GM21737 (cell line): ENCODE measurements around the gene APLP2.
"Not testable (repeated sequence)": the region's sequence is repeated elsewhere in the genome, so short reads cannot be mapped to it uniquely, and the experiment has no call there.

Experiments
- ATAC-seq: cut with Tn5 transposase; IDR thresholded peaks from one replicate; pipeline ENCODE4 v1.9.1; 2021; ENCODE audit warnings: mild to moderate bottlenecking, moderate library complexity; ENCODE audit not compliant: unreplicated experiment

Gene APLP2

GRCh38 chr11:130188585-130189347 lies 119.1 kb downstream of the APLP2 start:
- no peak for ATAC-seq

GRCh38 chr11:130189492-130190210 lies 120.0 kb downstream of the APLP2 start:
- ATAC-seq, result no peak

- no peak for ATAC-seq
Measured at GRCh38 chr11:130190371-130190881, 120.7 kb downstream of the APLP2 start.

- no peak for ATAC-seq
Measured at GRCh38 chr11:130191896-130192295, 122.2 kb downstream of the APLP2 start.

GRCh38 chr11:130192845-130193267 lies 123.2 kb downstream of the APLP2 start:
- no peak for ATAC-seq

- ATAC-seq, result not testable (repeated sequence)
Measured at GRCh38 chr11:130193551-130193950, 123.9 kb downstream of the APLP2 start.
